SH-SY5Y (cell line): ENCODE measurements around the gene NFRKB.

Source experiments
- GATA2 ChIP-seq: IDR thresholded peaks from 2 replicates; pipeline ENCODE4 v1.6.1; 2011; ENCODE audit warnings: mild to moderate bottlenecking, low read depth, low read length
- GATA3 ChIP-seq: IDR thresholded peaks from 2 replicates; pipeline ENCODE4 v1.6.1; 2011; ENCODE audit warnings: low read depth, mild to moderate bottlenecking, low read length, moderate library complexity

DNA sequence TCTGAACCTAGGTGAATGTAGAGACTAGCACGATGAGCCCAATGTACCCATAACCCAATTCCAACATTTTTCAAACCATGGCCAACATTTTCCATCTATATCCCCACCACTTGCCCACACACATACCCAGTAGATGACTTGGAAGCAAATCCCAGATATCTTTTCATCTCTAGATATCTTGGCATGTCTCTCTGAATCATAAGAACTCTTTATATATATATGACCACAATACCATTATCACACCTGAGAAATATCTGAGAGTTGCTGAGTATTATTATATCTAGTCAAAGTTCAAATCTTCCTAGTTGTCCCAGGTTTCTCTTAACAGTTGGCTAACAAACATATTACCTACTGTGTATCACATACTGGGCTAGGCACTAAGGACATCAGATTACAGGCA lies 37.9 kb upstream of the NFRKB start:
- TF ChIP-seq GATA2 (no peak), GATA3 (no peak)
